ENCODE results near the gene APELA.

APELA gene, protein sequence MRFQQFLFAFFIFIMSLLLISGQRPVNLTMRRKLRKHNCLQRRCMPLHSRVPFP

DNA sequence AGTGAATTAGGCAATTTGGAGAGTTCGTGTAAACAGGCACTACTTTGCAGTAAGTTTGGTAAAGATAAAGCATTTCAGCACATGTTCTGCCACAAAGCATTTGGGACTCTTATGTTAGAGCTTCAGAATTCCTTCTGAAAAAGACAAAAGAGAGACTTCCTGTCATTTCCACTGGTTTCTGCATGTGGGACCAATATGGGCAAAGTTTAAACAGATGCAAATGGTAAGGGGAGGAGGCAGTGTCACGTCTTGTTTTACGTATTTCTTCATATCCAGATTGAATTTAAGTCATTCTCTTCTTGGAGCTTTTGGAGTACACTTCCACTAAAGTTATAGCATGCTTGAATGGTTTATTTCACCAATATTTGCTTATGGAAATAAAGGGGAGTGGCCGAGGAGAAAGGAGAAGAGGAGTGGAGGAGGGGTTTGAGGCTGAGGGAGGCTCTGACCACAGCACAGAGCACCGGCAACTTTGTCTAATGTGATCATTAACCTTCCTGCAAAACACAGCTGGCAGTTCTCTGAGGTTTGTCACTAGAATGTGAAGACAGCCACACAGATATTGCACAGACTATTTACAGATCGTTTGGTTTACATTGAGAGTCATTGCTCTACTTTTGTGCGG is at the start of gene APELA:
Gene APELA (plus strand): TSS at position 479 of the 625 bp plus-strand sequence. CDS start 154 bp downstream, outside the sequence.
- no peak for DNase-seq (ENCODE audit: extremely low read depth, low read depth)
- TF ChIP-seq, protein P1, sequence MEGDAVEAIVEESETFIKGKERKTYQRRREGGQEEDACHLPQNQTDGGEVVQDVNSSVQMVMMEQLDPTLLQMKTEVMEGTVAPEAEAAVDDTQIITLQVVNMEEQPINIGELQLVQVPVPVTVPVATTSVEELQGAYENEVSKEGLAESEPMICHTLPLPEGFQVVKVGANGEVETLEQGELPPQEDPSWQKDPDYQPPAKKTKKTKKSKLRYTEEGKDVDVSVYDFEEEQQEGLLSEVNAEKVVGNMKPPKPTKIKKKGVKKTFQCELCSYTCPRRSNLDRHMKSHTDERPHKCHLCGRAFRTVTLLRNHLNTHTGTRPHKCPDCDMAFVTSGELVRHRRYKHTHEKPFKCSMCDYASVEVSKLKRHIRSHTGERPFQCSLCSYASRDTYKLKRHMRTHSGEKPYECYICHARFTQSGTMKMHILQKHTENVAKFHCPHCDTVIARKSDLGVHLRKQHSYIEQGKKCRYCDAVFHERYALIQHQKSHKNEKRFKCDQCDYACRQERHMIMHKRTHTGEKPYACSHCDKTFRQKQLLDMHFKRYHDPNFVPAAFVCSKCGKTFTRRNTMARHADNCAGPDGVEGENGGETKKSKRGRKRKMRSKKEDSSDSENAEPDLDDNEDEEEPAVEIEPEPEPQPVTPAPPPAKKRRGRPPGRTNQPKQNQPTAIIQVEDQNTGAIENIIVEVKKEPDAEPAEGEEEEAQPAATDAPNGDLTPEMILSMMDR (IDR thresholded peaks at IDR 0.05; ENCODE audit: low read depth, low read length): no peak

DNA sequence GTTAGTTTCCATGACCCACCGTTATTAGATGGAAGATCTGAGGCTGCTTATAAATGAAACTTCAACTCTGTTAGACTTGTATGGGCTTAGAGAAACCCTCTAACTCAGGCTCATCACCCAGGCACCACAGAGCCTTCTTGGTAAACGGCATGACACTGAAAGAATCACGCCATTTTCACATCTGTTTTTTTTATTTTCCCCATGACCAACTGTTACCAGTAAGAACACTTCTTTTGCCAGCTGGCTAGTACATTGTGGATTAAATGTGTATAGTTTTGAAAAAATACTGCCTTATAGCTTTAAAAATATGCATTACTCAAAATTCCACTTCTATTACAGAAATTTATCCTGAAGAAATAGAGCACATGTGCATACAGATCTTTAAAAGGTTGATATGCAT is 48.0 kb upstream of the APELA start:
- DNase-seq (ENCODE audit: extremely low read depth, low read depth): no peak
- TF ChIP-seq, protein P1 (IDR thresholded peaks at IDR 0.05; ENCODE audit: low read depth, low read length): no peak

DNA sequence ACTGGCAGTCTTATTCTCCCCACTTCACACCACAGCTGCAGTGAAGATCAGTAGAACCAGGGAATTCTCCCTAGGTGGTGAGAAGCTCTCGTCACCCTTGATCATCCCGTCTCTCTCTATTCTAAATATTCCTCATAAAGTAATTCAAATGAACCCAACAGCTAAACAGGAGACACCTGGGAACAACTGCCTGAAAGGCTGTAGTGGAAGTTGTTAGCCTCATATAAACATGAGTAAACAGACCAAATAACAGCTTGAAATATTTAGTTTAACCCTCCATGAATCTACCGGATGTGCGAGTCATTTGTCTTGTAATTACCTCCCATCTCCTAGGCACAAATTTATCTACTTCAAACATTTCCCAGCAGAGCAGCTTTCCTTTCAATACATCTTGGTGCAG is 30.4 kb upstream of the APELA start:
- no peak for DNase-seq (ENCODE audit: extremely low read depth, low read depth)
- TF ChIP-seq, protein P1 (IDR thresholded peaks at IDR 0.05; ENCODE audit: low read depth, low read length): no peak

DNA sequence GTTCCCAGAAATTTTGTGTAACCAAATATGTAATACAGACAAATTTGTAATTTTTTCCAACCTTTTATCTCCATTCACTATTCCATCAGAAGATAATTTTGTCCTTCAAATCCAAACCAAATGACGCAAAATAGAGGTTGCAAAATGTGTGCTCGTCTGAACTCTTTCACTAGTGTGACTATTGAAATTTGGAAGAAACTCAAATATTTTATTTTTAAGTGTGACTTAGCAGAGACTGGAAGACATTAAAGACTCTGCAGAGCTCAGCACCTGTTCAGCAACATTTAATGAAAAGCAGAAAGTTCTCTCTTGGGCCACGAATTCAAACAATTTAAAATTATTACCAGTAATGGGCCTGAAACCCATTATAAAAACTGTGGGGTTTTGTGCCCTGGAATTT is 30.0 kb upstream of the APELA start:
- TF ChIP-seq, protein P1 (IDR thresholded peaks at IDR 0.05; ENCODE audit: low read depth, low read length): no peak
- DNase-seq (ENCODE audit: extremely low read depth, low read depth): no peak

DNA sequence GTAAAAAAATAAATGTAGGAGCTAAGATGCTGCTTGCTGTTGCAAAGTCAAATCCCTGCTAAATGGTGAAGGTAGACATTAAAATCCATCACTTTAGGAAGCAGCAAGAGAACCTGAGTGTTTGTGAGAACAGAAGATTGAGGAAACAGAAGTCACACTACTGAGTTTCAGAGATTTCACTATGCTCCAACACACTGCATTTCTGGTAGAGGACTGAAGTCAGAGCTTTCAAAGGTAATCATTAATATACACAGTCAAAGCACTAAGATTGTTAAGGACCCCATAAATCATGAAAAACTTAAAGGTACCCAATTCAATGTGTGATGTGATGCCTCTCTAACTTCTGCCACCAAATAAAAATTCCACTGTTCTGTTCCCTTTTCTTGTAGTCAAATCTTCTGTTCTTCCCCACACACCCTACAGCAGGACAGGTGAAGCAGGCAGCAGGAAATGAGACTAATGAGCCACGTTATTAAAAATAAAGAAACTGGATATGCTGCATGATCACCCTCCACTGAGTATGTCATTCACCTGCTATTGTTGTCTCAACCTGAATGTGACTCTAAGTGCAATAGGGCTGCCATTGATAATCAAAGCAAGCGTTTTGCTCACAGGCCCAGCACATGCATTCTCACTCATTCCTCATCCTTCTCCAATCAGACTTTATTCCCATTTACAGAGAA is 28.9 kb upstream of the APELA start:
- DNase-seq (ENCODE audit: extremely low read depth, low read depth): no peak
- TF ChIP-seq, protein P1 (IDR thresholded peaks at IDR 0.05; ENCODE audit: low read depth, low read length): no peak

DNA sequence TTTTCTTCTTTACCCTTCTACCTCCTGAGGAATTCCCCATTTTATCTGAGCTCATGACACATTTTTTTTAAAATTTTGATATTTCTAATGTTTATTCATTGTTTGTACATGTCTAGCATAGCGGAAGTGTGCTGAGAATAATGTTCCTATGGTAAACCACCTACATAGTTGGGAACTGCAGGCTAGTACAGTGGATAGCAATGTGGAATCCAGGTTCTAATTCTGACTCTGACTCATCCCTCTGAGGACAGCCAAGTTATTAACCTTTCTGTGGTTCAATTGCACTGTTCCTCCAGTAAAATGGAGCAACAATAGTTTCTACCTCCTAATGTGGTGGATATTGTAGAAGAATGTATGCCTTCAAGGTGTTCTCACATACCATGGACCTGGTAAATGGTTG is 20.6 kb upstream of the APELA start:
- TF ChIP-seq, protein P1 (IDR thresholded peaks at IDR 0.05; ENCODE audit: low read depth, low read length): no peak
- no peak for DNase-seq (ENCODE audit: extremely low read depth, low read depth)

DNA sequence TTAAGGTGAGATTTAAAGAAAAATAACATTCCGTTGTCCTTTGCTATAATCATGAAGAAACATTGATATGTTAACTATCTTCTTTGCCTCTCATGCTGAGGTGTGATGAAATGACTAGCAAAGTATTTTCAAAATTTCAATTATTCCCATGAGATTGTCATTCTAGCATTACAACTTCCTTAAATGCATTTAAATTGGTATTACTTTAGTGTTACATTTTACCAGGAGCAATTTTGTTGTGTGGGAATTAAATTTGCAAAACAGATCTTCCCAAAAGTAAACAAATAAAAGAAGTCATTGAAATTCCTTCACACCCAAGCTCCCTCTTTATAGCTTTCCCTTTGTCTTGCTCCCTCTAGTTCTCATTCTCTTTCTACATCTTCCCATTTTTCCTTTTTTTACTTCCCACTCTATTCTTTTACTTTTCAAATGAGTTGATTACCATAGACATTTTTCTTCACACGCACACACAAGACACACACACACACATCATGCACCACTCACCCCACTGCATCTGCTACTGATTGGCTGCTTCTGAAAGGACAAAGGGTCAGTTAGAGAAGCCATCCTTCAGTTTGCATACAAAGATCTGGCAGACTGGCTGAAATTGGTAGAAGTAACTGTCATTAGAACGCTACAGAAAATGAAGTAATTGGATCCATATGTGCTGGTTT is 10.0 kb upstream of the APELA start:
- DNase-seq (ENCODE audit: extremely low read depth, low read depth): no peak
- TF ChIP-seq, protein P1 (IDR thresholded peaks at IDR 0.05; ENCODE audit: low read depth, low read length): no peak

All from AG09319 (cell line).